K562 (cell line): Measurements from ENCODE around the gene EPB41L1. TPM values are rescaled to one million over a fixed set of nuclear protein-coding genes. Genes with fewer than 3 reads are reported as not detected.

Source experiments
- ATAC-seq: fragments of 200-7000 bp; cut with Tn5 transposase; 3 replicates; pipeline ENCODE4 v1.9.1; 2020; ENCODE audit warnings: moderate library complexity
- BruUV-seq: library from RNA; stranded (reverse); fragments of 400-500 nt; replicated peaks from 2 replicates; lab custom pipeline; 2021; lab: Mats Ljungman, UMichigan
- CTCF ChIA-PET: fragments of 300-600 bp; formaldehyde crosslinking; extraction: SDS; loops from one replicate; lab custom pipeline; 2021; ENCODE audit warnings: low intra/inter-chr PET ratio; lab: Yijun Ruan, JAX
- POLR2A ChIA-PET: fragments of 300-600, 350-650 bp; sonication (Branson Sonifier 250); formaldehyde crosslinking; extraction: SDS; loops from one replicate; lab custom pipeline; 2021; ENCODE audit warnings: antibody characterized with exemption, inconsistent platforms; lab: Yijun Ruan, JAX
- DNase-seq, 4 experiments: peaks; one replicate each; pipeline versions ENCODE4 v3.0.0 to v3.0.0-alpha.2; 2011 to 2018; ENCODE audit warnings: low spot score in 3 of 4, mixed read lengths in 3 of 4; ENCODE audit errors: extremely low read depth in 1 of 4
- FAIRE-seq: peaks from 2 replicates; lab custom pipeline; 2011; peaks lifted over from hg19 to GRCh38; lab: Jason Lieb, UNC
- H2AFZ ChIP-seq: 2 replicates; pipeline ENCODE4 v1.6.0; 2011; ENCODE audit warnings: low read depth, low read length, control low read depth, inconsistent platforms
- H3K27ac ChIP-seq: fragments of 200-600 bp; 3 replicates; pipeline ENCODE4 v1.8.0; 2011; ENCODE audit warnings: low read depth, mild to moderate bottlenecking, control low read depth, inconsistent platforms, low read length, moderate library complexity, mixed read lengths; ENCODE audit errors: extremely low read depth
- H3K27me3 ChIP-seq, 2 experiments: fragments of 300-600 bp in 1 of 2; 2 replicates in 1 of 2; 3 replicates in 1 of 2; pipeline versions ENCODE4 v1.6.0 to v1.8.0; 2011; ENCODE audit warnings: inconsistent platforms in 2 of 2, low read length in 2 of 2, mild to moderate bottlenecking in 1 of 2, mixed read lengths in 1 of 2, moderate library complexity in 1 of 2; ENCODE audit not compliant: control insufficient read depth in 2 of 2, insufficient read depth in 2 of 2
- H3K36me3 ChIP-seq: fragments of 300-600 bp; 3 replicates; pipeline ENCODE4 v1.8.0; 2011; ENCODE audit warnings: mild to moderate bottlenecking, low read length, inconsistent platforms; ENCODE audit not compliant: control insufficient read depth, insufficient read depth
- H3K4me1 ChIP-seq, 2 experiments: fragments of 200-600 bp in 1 of 2; replicated peaks in 1 of 2; 2 replicates in 1 of 2; 3 replicates in 1 of 2; pipeline versions ENCODE4 v1.5.1 to v1.8.0; 2011; ENCODE audit warnings: inconsistent platforms in 2 of 2, low read length in 2 of 2, mild to moderate bottlenecking in 1 of 2, mixed read lengths in 1 of 2, moderate library complexity in 1 of 2; ENCODE audit not compliant: control insufficient read depth in 2 of 2, insufficient read depth in 2 of 2
- H3K4me2 ChIP-seq: 2 replicates; pipeline ENCODE4 v1.6.1; 2011; ENCODE audit warnings: low read length, control low read depth, inconsistent platforms, mixed read lengths; ENCODE audit not compliant: insufficient read depth
- H3K4me3 ChIP-seq: fragments of 200-600 bp; sonication (generic), shearing (Covaris generic); 2 replicates; pipeline ENCODE4 v1.5.1; 2016; ENCODE audit warnings: control low read depth, inconsistent platforms
- H3K79me2 ChIP-seq: fragments of 200-600 bp; 3 replicates; pipeline ENCODE4 v1.8.0; 2011; ENCODE audit warnings: low read length, inconsistent platforms; ENCODE audit not compliant: control insufficient read depth, insufficient read depth
- H3K9ac ChIP-seq, 2 experiments: 2 replicates each; pipeline versions ENCODE4 v1.6.0 to v1.6.1; 2011; ENCODE audit warnings: low read depth in 2 of 2, low read length in 2 of 2, control low read depth in 1 of 2, inconsistent platforms in 1 of 2, mild to moderate bottlenecking in 1 of 2, mixed read lengths in 1 of 2; ENCODE audit not compliant: insufficient read depth in 1 of 2
- H3K9me1 ChIP-seq: one replicate; pipeline ENCODE4 v1.6.0; 2011; ENCODE audit warnings: inconsistent platforms, mild to moderate bottlenecking, low read length, moderate library complexity; ENCODE audit not compliant: control insufficient read depth, insufficient read depth
- H3K9me3 ChIP-seq: replicated peaks from 2 replicates; pipeline ENCODE4 v1.5.1; 2011; ENCODE audit warnings: low read depth, low read length, inconsistent platforms; ENCODE audit not compliant: control insufficient read depth, insufficient read depth
- H4K20me1 ChIP-seq: replicated peaks from 2 replicates; pipeline ENCODE4 v1.6.1; 2011; ENCODE audit warnings: low read length, inconsistent platforms, mixed read lengths; ENCODE audit not compliant: control insufficient read depth, insufficient read depth
- BACH1 ChIP-seq: fragments of 200-800 bp; sonication (Bioruptor generic); IDR thresholded peaks from 2 replicates; pipeline ENCODE4 v1.6.1; 2016; ENCODE audit warnings: missing genetic modification characterization, missing compliant biosample characterization
- CBX8 ChIP-seq: fragments of 200-600 bp; sonication (generic); IDR thresholded peaks from 2 replicates; pipeline ENCODE4 v1.6.1; 2012; ENCODE audit warnings: borderline replicate concordance, mixed run types, low read depth, mild to moderate bottlenecking, moderate library complexity, mixed read lengths, low read length, control low read depth, inconsistent platforms; ENCODE audit not compliant: poor library complexity, severe bottlenecking; ENCODE audit errors: extremely low read depth
- MCM7 ChIP-seq, 2 experiments: fragments of 450-650 bp; IDR thresholded peaks; 2 replicates each; pipeline ENCODE4 v1.6.1; 2016 to 2018
- SRSF7 ChIP-seq: fragments of 200-400 bp; formaldehyde crosslinking; optimal IDR thresholded peaks from 2 replicates; pipeline ENCODE3; 2017; ENCODE audit warnings: mild to moderate bottlenecking, low read depth, low read length
- TEAD4 ChIP-seq, 2 experiments: sonication (generic) in 1 of 2; formaldehyde crosslinking in 1 of 2; IDR thresholded peaks; 2 replicates each; pipeline versions ENCODE4 v1.6.1 to v1.8.0; 2012 to 2022; ENCODE audit warnings: borderline replicate concordance in 1 of 2, inconsistent platforms in 1 of 2, low read length in 1 of 2, mild to moderate bottlenecking in 1 of 2, missing genetic modification reagents in 1 of 2
- ZNF174 ChIP-seq: fragments of 250-450 bp; sonication (Bioruptor Pico); IDR thresholded peaks from 2 replicates; pipeline ENCODE4 v1.4.0; 2020; ENCODE audit warnings: mild to moderate bottlenecking
- WGBS: fragments of 100-300 bp; shearing (Covaris generic); methylation state at CpG from one replicate; pipeline ENCODE4 v1.1.6; 2016; ENCODE audit warnings: low coverage, mixed read lengths; ENCODE audit not compliant: insufficient coverage; ENCODE audit errors: missing lambda C conversion rate; 5-methylcytosine and 5-hydroxymethylcytosine counted together
- in situ Hi-C: fragments of 300-500 bp; cut with MboI; formaldehyde crosslinking; loops from 4 replicates; pipeline ENCODE4 v1.15.0; 2018; ENCODE audit warnings: inconsistent platforms, mixed read lengths
- intact Hi-C: fragments of 100-400 bp; cut with micrococcal nuclease; formaldehyde crosslinking; loops from 2 replicates; pipeline ENCODE4 v1.14.2; 2022
- polyA plus RNA-seq, 8 experiments: library from polyadenylated mRNA; depleted of rRNA in 4 of 8; stranded (reverse) in 5 of 8; unstranded in 3 of 8; fragments of >200 nt; fragmentation: Nextera tagmentation in 2 of 8; fragmentation: Illumina TruSeq in 1 of 8; extraction: Ambion mirVana in 2 of 8; extraction: Trizol in 1 of 8; gene quantifications; 2 replicates each; pipeline versions ENCODE4 v1.2.1 to v1.2.3, GENCODE V29; 2011 to 2014; ENCODE audit warnings: inconsistent platforms in 1 of 8, missing spikeins in 1 of 8
- total RNA-seq, 7 experiments: library from RNA; depleted of rRNA in 6 of 7; stranded (reverse); fragments of >200 nt in 6 of 7; fragmentation: Illumina TruSeq in 2 of 7; extraction: Trizol in 2 of 7; gene quantifications; 2 replicates each; pipeline versions ENCODE4 v1.2.1 to v1.2.3, GENCODE V29; 2011 to 2021; ENCODE audit warnings: low replicate concordance in 1 of 7
- TF ChIP-seq, protein P1 (sequence below): sonication (generic); formaldehyde crosslinking; IDR thresholded peaks from 2 replicates; pipeline ENCODE4 v1.8.0; 2022; ENCODE audit warnings: mild to moderate bottlenecking, missing genetic modification reagents
- TF ChIP-seq, protein P2 (sequence below): fragments of 250-450 bp; sonication (Bioruptor Pico); IDR thresholded peaks from 2 replicates; pipeline ENCODE4 v1.9.0; 2021; ENCODE audit warnings: mild to moderate bottlenecking
- TF ChIP-seq, protein P3 (sequence below), 2 experiments: IDR thresholded peaks; 2 replicates each; pipeline ENCODE4 v1.6.1; 2011; ENCODE audit warnings: borderline replicate concordance in 1 of 2, control low read depth in 1 of 2, low read depth in 1 of 2, low read length in 1 of 2, mild to moderate bottlenecking in 1 of 2, mixed read lengths in 1 of 2, moderate library complexity in 1 of 2; ENCODE audit not compliant: insufficient read depth in 1 of 2, insufficient read length in 1 of 2, poor library complexity in 1 of 2, severe bottlenecking in 1 of 2; ENCODE audit errors: extremely low read depth in 1 of 2
- TF ChIP-seq, protein P4 (sequence below): fragments of 250-450 bp; sonication (Bioruptor Pico); IDR thresholded peaks from 2 replicates; pipeline ENCODE4 v1.5.0; 2021

The EPB41L1 gene
- total and polyA plus RNA-seq, 9 of the 15 experiments (the other 6 are each of a cell fraction or from before 2014, with no cell fraction given): 0.11 to 4.3 (median 1.3) TPM

DNA sequence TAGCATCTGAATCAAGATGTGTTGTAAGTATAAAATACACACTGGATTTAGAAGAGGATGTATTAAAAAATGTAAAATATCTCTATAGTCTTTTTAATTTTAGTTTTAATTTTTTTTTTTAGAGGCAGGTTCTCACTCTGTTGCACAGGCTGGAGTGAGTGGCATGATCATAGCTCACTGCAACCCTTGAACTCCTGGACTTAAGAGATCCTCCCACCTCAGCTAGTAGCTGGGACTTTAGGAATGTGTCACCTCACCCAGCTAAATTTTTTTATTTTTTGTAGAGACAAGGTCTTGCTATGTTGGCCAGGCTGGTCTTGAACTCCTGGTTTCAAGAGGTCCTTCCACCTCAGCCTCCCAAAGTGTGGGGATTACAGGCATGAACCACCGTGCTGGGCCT is 46.7 kb upstream of the EPB41L1 start:
- no peaks in the 10 kb centered on the region for H4K20me1 ChIP-seq
- no peak overlapping the region for H3K27ac ChIP-seq
- H3K4me1 ChIP-seq: peaks cover 3 to 8% of the 10 kb centered on the region in 2 experiments; a peak in 4 of 5 replicates
- H2AFZ ChIP-seq: no peak overlapping the region
- H3K79me2 ChIP-seq: no peaks in the 10 kb centered on the region
- in situ Hi-C loops: no loop called here
- H3K9me3 ChIP-seq: no peaks in the 10 kb centered on the region
- intact Hi-C loops: no loop called here
- POLR2A ChIA-PET: interaction anchor here (0.6 kb wide), 1 partner anchor 79 kb away, joined by 3 read pairs; no protein-coding TSS in a partner anchor
- no peaks in the 10 kb centered on the region for H3K9me1 ChIP-seq
- ATAC-seq: no peak
- no peaks in the 10 kb centered on the region for H3K27me3 ChIP-seq
- no peak overlapping the region for H3K4me3 ChIP-seq
- 43% methylated on average over 1 of the region's 1 CpG for WGBS
- no peak overlapping the region for H3K9ac ChIP-seq
- CTCF ChIA-PET: no interaction called here
- no peaks in the 10 kb centered on the region for H3K36me3 ChIP-seq
- BruUV-seq: no TSS peak
- no peak for FAIRE-seq
- no peak for DNase-seq
- no peak overlapping the region for H3K4me2 ChIP-seq
- TF ChIP-seq TEAD4 (IDR thresholded peaks at IDR 0.05; ENCODE audit: low read length) (no peak), TEAD4 (CRISPR knock-in tag; IDR thresholded peaks at IDR 0.05; ENCODE audit: borderline replicate concordance) (no peak), BACH1 (tag) (no peak), SRSF7 (no peak), CBX8 (no peak), MCM7 (IDR thresholded peaks at IDR 0.05) (no peak), ZNF174 (CRISPR knock-in tag) (no peak)
- TF ChIP-seq, protein P1, sequence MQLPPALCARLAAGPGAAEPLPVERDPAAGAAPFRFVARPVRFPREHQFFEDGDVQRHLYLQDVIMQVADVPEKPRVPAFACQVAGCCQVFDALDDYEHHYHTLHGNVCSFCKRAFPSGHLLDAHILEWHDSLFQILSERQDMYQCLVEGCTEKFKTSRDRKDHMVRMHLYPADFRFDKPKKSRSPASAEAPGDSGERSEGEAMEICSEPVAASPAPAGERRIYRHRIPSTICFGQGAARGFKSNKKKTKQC (CRISPR knock-in tag): no peak
- TF ChIP-seq, protein P2, sequence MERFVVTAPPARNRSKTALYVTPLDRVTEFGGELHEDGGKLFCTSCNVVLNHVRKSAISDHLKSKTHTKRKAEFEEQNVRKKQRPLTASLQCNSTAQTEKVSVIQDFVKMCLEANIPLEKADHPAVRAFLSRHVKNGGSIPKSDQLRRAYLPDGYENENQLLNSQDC (CRISPR knock-in tag): no peak
- TF ChIP-seq, protein P3, sequence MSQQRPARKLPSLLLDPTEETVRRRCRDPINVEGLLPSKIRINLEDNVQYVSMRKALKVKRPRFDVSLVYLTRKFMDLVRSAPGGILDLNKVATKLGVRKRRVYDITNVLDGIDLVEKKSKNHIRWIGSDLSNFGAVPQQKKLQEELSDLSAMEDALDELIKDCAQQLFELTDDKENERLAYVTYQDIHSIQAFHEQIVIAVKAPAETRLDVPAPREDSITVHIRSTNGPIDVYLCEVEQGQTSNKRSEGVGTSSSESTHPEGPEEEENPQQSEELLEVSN (IDR thresholded peaks at IDR 0.05; ENCODE audit: borderline replicate concordance in 1 of 2, extremely low read depth in 1 of 2, insufficient read depth in 1 of 2, insufficient read length in 1 of 2, low read depth in 1 of 2, low read length in 1 of 2, poor library complexity in 1 of 2, severe bottlenecking in 1 of 2): no peak
- TF ChIP-seq, protein P4, sequence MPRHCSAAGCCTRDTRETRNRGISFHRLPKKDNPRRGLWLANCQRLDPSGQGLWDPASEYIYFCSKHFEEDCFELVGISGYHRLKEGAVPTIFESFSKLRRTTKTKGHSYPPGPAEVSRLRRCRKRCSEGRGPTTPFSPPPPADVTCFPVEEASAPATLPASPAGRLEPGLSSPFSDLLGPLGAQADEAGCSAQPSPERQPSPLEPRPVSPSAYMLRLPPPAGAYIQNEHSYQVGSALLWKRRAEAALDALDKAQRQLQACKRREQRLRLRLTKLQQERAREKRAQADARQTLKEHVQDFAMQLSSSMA: no peak
